Endothelial cell of umbilical vein (primary cell): ENCODE results near the gene CD320.
A peak's percentile ranks its signal among the peaks of the same experiment; 100 is the strongest.

Experiments
- CTCF ChIP-seq, 2 donors: IDR thresholded peaks; 1 replicate in 1 of 2; 2 replicates in 1 of 2; pipeline ENCODE4 v1.5.1; 2011; ENCODE audit warnings: low read length in 2 of 2, mild to moderate bottlenecking in 2 of 2, moderate library complexity in 2 of 2, control low read depth in 1 of 2, inconsistent platforms in 1 of 2, low read depth in 1 of 2; ENCODE audit not compliant: insufficient read depth in 1 of 2; ENCODE audit errors: extremely low read depth in 1 of 2
- EZH2 ChIP-seq: IDR thresholded peaks from 2 replicates; pipeline ENCODE4 v1.6.1; 2012; ENCODE audit warnings: borderline replicate concordance, low read depth, mild to moderate bottlenecking, moderate library complexity, low read length, inconsistent platforms; ENCODE audit not compliant: severe bottlenecking
- JUN ChIP-seq: IDR thresholded peaks from 2 replicates; pipeline ENCODE4 v1.6.1; 2011; ENCODE audit warnings: borderline replicate concordance, low read depth; ENCODE audit not compliant: insufficient read length, insufficient read depth
- MAX ChIP-seq: IDR thresholded peaks from 2 replicates; pipeline ENCODE4 v1.6.1; 2011; ENCODE audit not compliant: insufficient read depth, insufficient read length
- POLR2A ChIP-seq: IDR thresholded peaks from 2 replicates; pipeline ENCODE4 v1.6.1; 2012; ENCODE audit warnings: low read depth, mild to moderate bottlenecking, control low read depth, low read length
- POLR2AphosphoS5 ChIP-seq: IDR thresholded peaks from 2 replicates; pipeline ENCODE4 v1.6.1; 2012; ENCODE audit warnings: low read depth, mild to moderate bottlenecking, control low read depth, low read length, moderate library complexity; ENCODE audit not compliant: insufficient read depth

GRCh38 chr19:8335343-8336071 is 27.3 kb upstream of the CD320 start:
- TF ChIP-seq EZH2 (no peak), CTCF (IDR thresholded peaks at IDR 0.05; ENCODE audit: extremely low read depth in 1 of 2, insufficient read depth in 1 of 2, low read depth in 1 of 2, low read length in 2 of 2) (peak in 1 of 2 donors; percentile 18), POLR2A (peak; percentile 31), MAX (no peak), JUN (no peak), POLR2AphosphoS5 (no peak)
